Measurements from ENCODE around the gene ZNF253. TPM values are rescaled to one million over a fixed set of nuclear protein-coding genes. Genes with fewer than 3 reads are reported as not detected.
"Not testable (repeated sequence)": the region's sequence is repeated elsewhere in the genome, so short reads cannot be mapped to it uniquely, and the experiment has no call there.

ZNF253 gene
- total RNA-seq, 1 experiment from 2014 or later: 13.7 TPM

- intact Hi-C loops (cut with micrococcal nuclease; ENCODE audit: unreplicated experiment): no loop called here
- POLR2A ChIA-PET (ENCODE audit: low non-redundant PET): interaction anchor here (0.6 kb wide), 1 partner anchor 302 kb away, joined by 8 read pairs; no protein-coding TSS in a partner anchor
- no peak for TF ChIP-seq EZH2 (IDR thresholded peaks at IDR 0.05; ENCODE audit: borderline replicate concordance, low read depth, low read length, poor library complexity, severe bottlenecking)
- no peak for TF ChIP-seq CTCF (conservative IDR thresholded peaks at IDR 0.05; ENCODE audit: low read depth, low read length)
- Histone ChIP-seq H3K4me3 (ENCODE audit: low read depth, low read length, poor library complexity, severe bottlenecking) (peak overlapping the region; percentile 63), H3K27ac (ENCODE audit: low read depth, low read length, poor library complexity, severe bottlenecking) (no peak overlapping the region), H3K36me3 (ENCODE audit: insufficient read depth, low read length, poor library complexity, severe bottlenecking) (no peaks in the 10 kb centered on the region), H3K27me3 (replicated peaks; ENCODE audit: insufficient read depth, low read depth, low read length, poor library complexity) (no peaks in the 10 kb centered on the region), H3K9me3 (ENCODE audit: low read depth, low read length, poor library complexity, severe bottlenecking) (peaks cover 33% of the 10 kb centered on the region), H3K4me1 (ENCODE audit: insufficient read depth, low read length, poor library complexity, severe bottlenecking) (no peaks in the 10 kb centered on the region)
- BruUV-seq (replicated peaks): no TSS peak
- CTCF ChIA-PET: no interaction called here
- DNase-seq (ENCODE audit: low spot score): peak; percentile 24
Measured at GRCh38 chr19:19900139-19900728, 34.6 kb downstream of the ZNF253 start.

GRCh38 chr19:19900729-19901444 is 35.2 kb downstream of the ZNF253 start, which contains the start of gene ZNF93:
TSS of gene ZNF93 (plus strand) at chr19:19900946. CDS start at chr19:19901089, 143 bp downstream.
- H3K36me3 ChIP-seq (ENCODE audit: insufficient read depth, low read length, poor library complexity, severe bottlenecking): no peaks in the 10 kb centered on the region
- peak; percentile 93 for DNase-seq (ENCODE audit: low spot score)
- POLR2A ChIA-PET (ENCODE audit: low non-redundant PET): interaction anchor here (0.6 kb wide), 1 partner anchor 303 kb away, joined by 8 read pairs; no protein-coding TSS in a partner anchor
- peaks cover 27% of the 10 kb centered on the region for H3K9me3 ChIP-seq (ENCODE audit: low read depth, low read length, poor library complexity, severe bottlenecking)
- H3K4me3 ChIP-seq (ENCODE audit: low read depth, low read length, poor library complexity, severe bottlenecking): peak within 1 kb of the TSS; percentile 63
- H3K27me3 ChIP-seq (replicated peaks; ENCODE audit: insufficient read depth, low read depth, low read length, poor library complexity): no peaks in the 10 kb centered on the region
- no peaks in the 10 kb centered on the region for H3K4me1 ChIP-seq (ENCODE audit: insufficient read depth, low read length, poor library complexity, severe bottlenecking)
- CTCF ChIA-PET: no interaction called here
- intact Hi-C loops (cut with micrococcal nuclease; ENCODE audit: unreplicated experiment): no loop called here
- TF ChIP-seq EZH2 (IDR thresholded peaks at IDR 0.05; ENCODE audit: borderline replicate concordance, low read depth, low read length, poor library complexity, severe bottlenecking) (no peak), CTCF (conservative IDR thresholded peaks at IDR 0.05; ENCODE audit: low read depth, low read length) (no peak)
- peak within 1 kb of the TSS; percentile 80 for H3K27ac ChIP-seq (ENCODE audit: low read depth, low read length, poor library complexity, severe bottlenecking)
- TSS peak; percentile 34 for BruUV-seq (replicated peaks)

DNA sequence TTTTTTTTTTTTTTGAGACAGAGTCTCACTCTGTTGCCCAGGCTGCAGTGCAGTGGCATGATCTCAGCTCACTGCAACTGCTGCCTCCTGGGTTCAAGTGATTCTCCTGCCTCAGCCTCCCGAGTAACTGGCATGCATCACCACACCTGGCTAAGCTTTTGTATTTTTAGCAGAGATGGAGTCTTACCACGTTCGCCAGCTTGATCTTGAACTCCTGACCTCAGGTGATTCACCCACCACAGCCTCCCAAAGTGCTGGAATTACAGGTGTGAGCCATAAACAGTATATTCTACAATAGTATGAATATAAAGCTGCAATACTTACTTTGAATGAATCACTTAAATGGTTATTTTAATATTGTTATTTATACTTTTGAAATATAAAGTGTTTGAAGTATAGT is 41.9 kb downstream of the ZNF253 start:
- intact Hi-C loops (cut with micrococcal nuclease; ENCODE audit: unreplicated experiment); CTCF ChIA-PET: not testable (repeated sequence)

More for the DNA sequence above, 41.9 kb downstream of the ZNF253 start:
- H3K9me3 ChIP-seq (ENCODE audit: low read depth, low read length, poor library complexity, severe bottlenecking): peaks cover 18% of the 10 kb centered on the region
- H3K4me1 ChIP-seq (ENCODE audit: insufficient read depth, low read length, poor library complexity, severe bottlenecking); DNase-seq (ENCODE audit: low spot score); H3K4me3 ChIP-seq (ENCODE audit: low read depth, low read length, poor library complexity, severe bottlenecking); POLR2A ChIA-PET (ENCODE audit: low non-redundant PET); H3K27ac ChIP-seq (ENCODE audit: low read depth, low read length, poor library complexity, severe bottlenecking); H3K27me3 ChIP-seq (replicated peaks; ENCODE audit: insufficient read depth, low read depth, low read length, poor library complexity); H3K36me3 ChIP-seq (ENCODE audit: insufficient read depth, low read length, poor library complexity, severe bottlenecking); BruUV-seq (replicated peaks): not testable (repeated sequence)

Data from A673 (cell line).